Stimulated activated naive B cell treated with anti-CD40 and anti-IgM and Interleukin-4, amounts not matched to agents 10 μg/mL and 1 μg/mL and 100 μg/mL, for 72 hours (primary cell): ENCODE results near the gene RAD54L2.
A peak's percentile ranks its signal among the peaks of the same experiment; 100 is the strongest.
"Not testable (repeated sequence)": the region's sequence is repeated elsewhere in the genome, so short reads cannot be mapped to it uniquely, and the experiment has no call there.

Experiments used
- ATAC-seq, 2 donors: fragments of 150-1000 bp; cut with Tn5 transposase; replicated peaks; 2 replicates each; pipeline ENCODE4 v1.10.0; 2021; ENCODE audit warnings: moderate library complexity in 1 of 2
- DNase-seq: peaks from one replicate; pipeline ENCODE4 v3.0.0; 2021
- H3K27ac Mint-ChIP-seq: one replicate; pipeline ENCODE4 v1.8.0; 2022; ENCODE audit warnings: mild to moderate bottlenecking, mixed read lengths
- H3K27me3 Mint-ChIP-seq, 2 donors: one replicate each; pipeline ENCODE4 v1.8.0; 2022; ENCODE audit warnings: mixed read lengths in 2 of 2
- H3K36me3 Mint-ChIP-seq, 2 donors: one replicate each; pipeline ENCODE4 v1.8.0; 2022; ENCODE audit warnings: mixed read lengths in 2 of 2, mild to moderate bottlenecking in 1 of 2
- H3K4me1 Mint-ChIP-seq, 2 donors: one replicate each; pipeline ENCODE4 v1.8.0; 2022; ENCODE audit warnings: mixed read lengths in 2 of 2, mild to moderate bottlenecking in 1 of 2
- H3K4me3 Mint-ChIP-seq, 2 donors: one replicate each; pipeline ENCODE4 v1.8.0; 2022; ENCODE audit warnings: mild to moderate bottlenecking in 2 of 2, mixed read lengths in 2 of 2, moderate library complexity in 1 of 2
- H3K9me3 Mint-ChIP-seq, 2 donors: one replicate each; pipeline ENCODE4 v1.8.0; 2022; ENCODE audit warnings: mixed read lengths in 2 of 2, mild to moderate bottlenecking in 1 of 2

RAD54L2 gene

DNA sequence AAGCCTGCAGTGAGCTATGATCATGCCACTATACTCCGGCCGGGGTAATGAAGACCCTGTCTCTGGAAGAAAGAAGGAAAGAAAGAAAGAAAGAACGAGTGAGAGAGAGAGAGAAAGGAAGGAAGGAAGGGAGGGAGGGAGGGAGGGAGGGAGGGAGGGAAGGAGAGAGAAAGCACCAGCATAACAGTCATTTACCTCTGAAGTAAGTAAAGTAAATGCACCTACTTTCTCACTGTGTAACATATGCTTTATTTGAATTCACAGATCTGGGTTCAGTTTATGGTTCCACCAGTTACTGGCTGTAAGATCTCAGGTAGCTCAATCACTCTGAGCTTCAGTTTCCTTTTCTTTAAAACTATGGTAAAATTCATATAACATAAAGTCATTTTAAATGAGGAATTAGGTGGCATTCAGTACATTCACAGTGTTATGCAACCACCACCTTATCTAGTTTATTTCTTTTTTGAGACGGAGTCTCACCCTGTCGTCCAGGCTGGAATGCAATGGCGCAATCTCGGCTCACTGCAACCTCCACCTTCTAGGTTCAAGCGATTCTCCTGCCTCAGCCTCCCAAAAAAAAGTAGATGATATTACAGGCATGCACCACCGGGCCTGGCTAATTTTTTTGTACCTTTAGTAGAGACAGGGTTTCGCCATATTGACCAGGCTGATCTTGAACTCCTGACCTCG lies 16.1 kb upstream of the RAD54L2 start:
- H3K36me3 Mint-ChIP-seq = peaks cover 0 to 2% of the 10 kb centered on the region in 2 donors
- H3K27me3 Mint-ChIP-seq = peaks cover 16 to 20% of the 10 kb centered on the region in 2 donors
- peaks cover 15 to 30% of the 10 kb centered on the region in 2 donors for H3K4me1 Mint-ChIP-seq
- DNase-seq (no peak), ATAC-seq (no peak)
- H3K9me3 Mint-ChIP-seq = no peaks in the 10 kb centered on the region
- H3K4me3 Mint-ChIP-seq = no peak overlapping the region
- H3K27ac Mint-ChIP-seq = no peak overlapping the region

DNA sequence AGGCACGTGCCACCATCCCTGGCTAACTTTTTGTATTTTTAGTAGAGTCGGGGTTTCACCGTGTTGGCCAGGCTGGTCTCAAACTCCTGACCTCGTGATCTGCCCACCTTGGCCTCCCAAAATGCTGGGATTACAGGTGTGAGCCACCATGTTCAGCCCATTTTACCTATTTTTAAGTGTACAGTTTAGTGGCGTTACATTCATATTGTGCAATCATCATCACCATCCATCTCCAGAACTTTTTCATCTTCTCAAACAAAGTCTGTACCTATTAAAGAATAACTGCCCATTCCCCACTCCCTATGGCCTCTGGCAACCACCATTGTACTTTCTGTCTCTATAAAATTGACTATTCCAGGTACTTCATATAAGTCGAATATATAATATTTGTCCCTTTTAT lies 13.6 kb upstream of the RAD54L2 start:
- H3K36me3 Mint-ChIP-seq, H3K4me3 Mint-ChIP-seq, H3K27ac Mint-ChIP-seq, DNase-seq, H3K9me3 Mint-ChIP-seq, ATAC-seq: not testable (repeated sequence)
- peaks cover 13 to 16% of the 10 kb centered on the region in 2 donors for H3K27me3 Mint-ChIP-seq
- H3K4me1 Mint-ChIP-seq = peaks cover 11 to 25% of the 10 kb centered on the region in 2 donors

DNA sequence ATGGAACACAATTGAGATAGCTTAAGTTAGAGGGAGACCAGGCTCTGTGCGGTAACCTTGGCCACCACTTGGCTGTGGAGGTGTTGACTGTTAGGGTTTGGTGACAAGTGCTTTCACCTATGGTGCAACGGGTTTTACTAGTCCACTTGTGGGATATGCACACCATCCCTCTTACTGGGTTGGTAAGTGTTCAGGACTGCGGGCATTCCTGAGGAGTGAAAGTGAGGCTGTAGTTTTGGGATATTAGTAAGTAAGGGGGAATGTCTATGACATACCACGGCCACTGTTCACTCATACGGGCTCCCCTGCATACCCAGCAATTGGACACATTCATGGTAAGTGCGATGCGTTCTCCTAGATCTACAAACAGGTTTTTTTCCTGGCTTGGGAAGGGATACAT lies 8.0 kb upstream of the RAD54L2 start:
- no peaks in the 10 kb centered on the region for H3K9me3 Mint-ChIP-seq
- H3K27me3 Mint-ChIP-seq = peaks cover 29 to 33% of the 10 kb centered on the region in 2 donors
- DNase-seq (no peak), ATAC-seq (no peak)
- peaks cover 10 to 11% of the 10 kb centered on the region in 2 donors for H3K4me1 Mint-ChIP-seq
- no peaks in the 10 kb centered on the region for H3K36me3 Mint-ChIP-seq
- H3K27ac Mint-ChIP-seq = no peak overlapping the region
- no peak overlapping the region for H3K4me3 Mint-ChIP-seq

DNA sequence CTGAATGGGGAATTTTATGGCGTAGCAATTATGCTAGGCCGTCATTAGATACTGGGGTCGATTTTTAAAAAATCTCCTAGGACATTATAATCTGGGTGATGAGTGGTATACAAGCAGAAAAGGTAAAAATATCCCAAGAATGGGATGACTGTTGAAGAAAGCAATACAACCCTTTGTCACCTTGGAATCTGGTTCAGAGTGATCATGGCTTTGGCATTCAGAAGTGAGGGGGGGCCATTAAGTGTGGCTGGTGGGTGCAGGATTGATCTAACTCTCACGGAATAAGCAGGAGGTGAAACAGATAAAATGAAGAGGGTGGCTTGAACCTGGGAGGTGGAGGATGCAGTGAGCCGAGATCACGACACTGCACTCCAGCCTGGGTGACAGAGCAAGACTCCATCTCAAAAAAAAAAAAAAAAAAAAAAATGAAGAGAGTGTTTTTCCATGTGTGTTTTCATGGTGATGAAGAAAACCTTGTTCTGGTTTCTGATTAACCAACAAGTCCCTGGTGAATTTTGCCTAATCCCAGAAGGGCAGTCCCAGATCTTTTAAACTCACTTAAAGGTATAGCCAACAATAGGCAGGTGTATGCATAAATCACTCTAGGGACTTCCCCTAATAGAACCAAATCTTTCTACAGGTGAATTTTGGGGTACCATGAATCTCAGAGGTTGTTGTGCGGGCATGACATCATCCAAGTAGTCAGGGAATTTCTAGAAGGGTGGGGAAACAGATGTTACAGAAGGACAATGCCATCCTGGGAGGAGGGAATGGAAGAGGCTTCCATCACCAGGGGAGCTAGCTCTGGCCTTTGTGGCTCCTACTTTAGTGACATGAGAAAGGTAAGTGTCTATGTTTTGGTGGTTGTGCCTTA lies 3.1 kb upstream of the RAD54L2 start:
- ATAC-seq (peak; percentile 22 to 38), DNase-seq (no peak)
- Mint-ChIP-seq H3K9me3 (no peaks in the 10 kb centered on the region), H3K4me1 (peaks cover 28 to 44% of the 10 kb centered on the region in 2 donors), H3K4me3 (peak overlapping the region in 1 of 2 donors; percentile 14), H3K36me3 (no peaks in the 10 kb centered on the region), H3K27ac (no peak overlapping the region), H3K27me3 (peaks cover 18 to 21% of the 10 kb centered on the region in 2 donors)

DNA sequence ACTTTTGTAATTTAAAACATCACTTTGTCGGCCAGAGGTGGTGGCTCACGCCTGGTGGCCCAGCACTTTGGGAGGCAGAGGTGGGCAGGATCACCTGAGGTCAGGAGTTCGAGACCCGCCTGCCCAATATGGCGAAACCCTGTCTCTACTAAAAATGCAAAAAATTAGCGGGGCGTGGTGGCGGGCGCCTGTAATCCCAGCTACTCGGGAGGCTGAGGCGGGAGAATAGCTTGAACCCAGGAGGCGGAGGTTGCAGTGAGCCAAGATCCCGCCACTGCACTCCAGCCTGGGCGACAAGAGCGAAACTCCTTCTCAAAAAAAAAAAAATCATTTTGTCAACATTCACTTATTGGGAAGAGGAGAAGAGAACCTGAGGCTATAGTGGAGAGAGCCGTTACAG lies 888 bp upstream of the RAD54L2 start:
- Mint-ChIP-seq H3K27ac (peak overlapping the region; percentile 92), H3K27me3 (peaks cover 0 to 11% of the 10 kb centered on the region in 2 donors), H3K4me3 (peak overlapping the region; percentile 79 to 80), H3K4me1 (peaks cover 31 to 50% of the 10 kb centered on the region in 2 donors)
- not testable (repeated sequence) for ATAC-seq, H3K36me3 Mint-ChIP-seq, DNase-seq, H3K9me3 Mint-ChIP-seq

DNA sequence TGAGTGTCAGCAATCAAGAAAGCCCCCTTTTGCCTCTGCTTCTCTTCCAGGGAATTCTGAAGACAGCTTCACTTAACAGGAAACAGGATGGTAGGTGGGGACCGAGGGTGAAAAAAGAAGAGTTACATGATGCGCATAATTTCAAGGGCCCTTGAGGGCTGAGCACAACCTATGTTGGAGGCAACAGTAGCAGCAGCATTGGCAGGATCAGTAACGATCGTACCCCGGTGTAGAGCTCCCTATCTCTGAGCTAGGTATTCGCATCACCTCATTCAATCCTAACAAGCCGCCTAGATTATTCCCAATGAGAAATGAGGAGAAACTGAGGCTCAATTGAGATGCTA lies 432 bp upstream of the RAD54L2 start:
- DNase-seq (no peak), ATAC-seq (peak in 1 of 2 donors; percentile 22)
- Mint-ChIP-seq H3K36me3 (no peaks in the 10 kb centered on the region), H3K9me3 (no peaks in the 10 kb centered on the region), H3K4me3 (peak overlapping the region; percentile 79 to 80), H3K27me3 (peaks cover 0 to 6% of the 10 kb centered on the region in 2 donors), H3K27ac (peak overlapping the region; percentile 92), H3K4me1 (peaks cover 29 to 50% of the 10 kb centered on the region in 2 donors)

DNA sequence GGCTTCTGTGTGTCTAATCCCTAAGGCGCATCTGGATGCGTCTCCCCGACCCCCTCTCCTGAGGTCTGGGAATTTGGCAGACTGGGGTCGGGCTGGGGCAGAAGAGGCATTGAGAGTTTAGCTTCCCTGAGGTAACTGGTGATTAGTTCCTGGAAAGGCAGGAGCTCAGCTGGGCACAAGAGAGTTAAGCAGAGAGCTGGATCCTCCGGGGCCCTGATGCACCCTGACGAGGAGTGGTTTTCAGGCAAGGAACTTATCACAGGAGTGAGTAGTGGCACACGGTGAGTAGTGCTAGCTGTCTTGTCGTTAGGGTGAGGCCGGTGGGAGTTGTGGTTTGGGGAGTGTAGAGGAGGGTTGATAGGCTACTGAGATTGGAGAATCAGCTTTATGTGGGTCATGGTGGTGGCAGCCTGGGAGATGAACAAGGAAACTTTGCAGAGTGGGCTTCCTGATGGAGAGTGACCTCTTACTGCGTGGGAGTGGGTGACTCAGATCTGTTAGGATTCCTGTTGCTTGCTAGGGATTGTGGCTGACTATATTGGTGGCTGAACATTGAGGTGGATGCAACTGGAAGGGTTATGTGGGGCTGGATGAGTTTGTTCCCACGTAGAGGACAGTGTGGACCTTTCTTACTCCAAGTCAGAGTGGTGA lies 897 bp downstream of the RAD54L2 start:
- peaks cover 29 to 45% of the 10 kb centered on the region in 2 donors for H3K4me1 Mint-ChIP-seq
- H3K27ac Mint-ChIP-seq = peak overlapping the region; percentile 90
- peaks cover 1 to 5% of the 10 kb centered on the region in 2 donors for H3K36me3 Mint-ChIP-seq
- H3K9me3 Mint-ChIP-seq = no peaks in the 10 kb centered on the region
- DNase-seq (no peak), ATAC-seq (peak; percentile 39 to 51)
- no peaks in the 10 kb centered on the region for H3K27me3 Mint-ChIP-seq
- H3K4me3 Mint-ChIP-seq = peak overlapping the region; percentile 79 to 80

DNA sequence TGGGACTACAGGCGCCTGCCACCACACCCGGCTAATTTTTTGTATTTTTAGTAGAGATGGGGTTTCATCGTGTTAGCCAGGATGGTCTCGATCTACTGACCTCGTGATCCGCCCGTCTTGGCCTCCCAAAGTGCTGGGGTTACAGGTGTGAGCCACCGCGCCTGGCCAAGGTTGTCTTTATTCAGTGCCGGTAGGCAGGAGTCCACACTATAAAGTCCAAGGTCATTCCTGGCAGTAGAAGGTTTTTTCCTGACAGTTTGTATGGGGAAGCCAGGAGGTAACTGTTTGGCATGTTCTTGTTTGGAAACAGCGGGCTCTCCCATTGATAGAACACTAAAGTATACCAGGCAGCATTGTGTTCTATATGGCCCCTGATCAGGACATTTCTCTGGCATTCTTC lies 4.1 kb downstream of the RAD54L2 start:
- not testable (repeated sequence) for H3K9me3 Mint-ChIP-seq, DNase-seq, ATAC-seq, H3K36me3 Mint-ChIP-seq, H3K27ac Mint-ChIP-seq, H3K27me3 Mint-ChIP-seq, H3K4me3 Mint-ChIP-seq
- H3K4me1 Mint-ChIP-seq = peaks cover 19 to 25% of the 10 kb centered on the region in 2 donors

DNA sequence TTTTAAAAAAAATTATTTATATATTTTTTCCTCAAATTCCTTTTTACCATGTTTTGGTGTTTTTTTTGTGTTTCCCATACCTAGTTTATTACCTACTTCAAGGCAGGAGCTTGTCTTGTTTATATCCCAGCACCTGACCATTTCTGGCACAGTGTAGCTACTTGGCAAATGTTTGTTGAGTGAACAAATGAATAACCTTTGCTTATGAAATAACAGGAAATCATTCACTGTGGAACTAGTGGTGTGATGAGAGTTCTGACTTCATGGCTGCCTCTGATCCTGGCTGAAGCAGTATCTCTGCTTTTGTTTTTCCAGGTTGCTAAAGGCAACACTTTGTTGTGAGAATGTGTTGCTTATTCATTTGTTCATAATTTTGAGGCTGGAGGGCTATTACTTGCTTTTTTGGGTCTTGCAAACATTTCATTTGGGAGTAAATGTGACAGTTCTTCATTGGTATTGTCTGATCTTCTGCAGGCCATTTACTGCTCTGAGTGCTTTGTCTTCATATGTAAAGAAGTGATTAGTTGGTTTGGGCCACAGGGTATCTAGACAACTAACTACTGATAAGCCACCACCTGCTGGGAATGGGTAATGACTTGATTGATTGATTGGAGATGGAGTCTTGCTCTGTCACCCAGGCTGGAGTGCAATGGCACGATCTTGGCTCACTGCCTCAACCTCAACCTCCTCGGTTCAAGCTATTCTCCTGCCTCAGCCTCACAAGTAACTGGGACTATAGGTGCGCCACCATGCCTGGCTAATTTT lies 5.7 kb downstream of the RAD54L2 start:
- Mint-ChIP-seq H3K4me1 (peaks cover 15% of the 10 kb centered on the region in 2 donors), H3K4me3 (no peak overlapping the region), H3K9me3 (no peaks in the 10 kb centered on the region), H3K36me3 (peaks cover 6% of the 10 kb centered on the region in 2 donors), H3K27ac (no peak overlapping the region), H3K27me3 (no peaks in the 10 kb centered on the region)
- DNase-seq = no peak
- ATAC-seq = no peak

DNA sequence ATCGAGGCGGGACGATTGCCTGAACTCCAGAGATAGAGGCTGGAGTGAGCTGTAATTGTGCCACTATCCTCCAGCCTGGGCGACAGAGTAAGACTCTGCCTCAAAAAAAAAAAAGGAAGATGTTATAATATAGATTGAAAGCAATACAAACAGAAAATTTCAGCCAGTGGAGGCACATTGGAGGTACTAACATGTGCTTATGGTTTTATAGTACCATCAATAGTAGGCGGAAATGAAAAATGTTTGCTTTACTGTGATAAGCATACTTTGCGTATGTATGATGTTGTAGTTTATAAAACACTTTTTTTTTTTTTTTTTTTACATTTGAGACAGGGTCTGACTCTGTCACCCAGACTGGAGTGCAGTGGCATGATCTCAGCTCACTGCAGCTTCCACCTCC lies 8.8 kb downstream of the RAD54L2 start:
- Mint-ChIP-seq H3K27ac (no peak overlapping the region), H3K4me1 (peaks cover 4 to 5% of the 10 kb centered on the region in 2 donors), H3K27me3 (no peaks in the 10 kb centered on the region), H3K9me3 (no peaks in the 10 kb centered on the region), H3K4me3 (no peak overlapping the region), H3K36me3 (peaks cover 13 to 17% of the 10 kb centered on the region in 2 donors)
- ATAC-seq (no peak), DNase-seq (no peak)

DNA sequence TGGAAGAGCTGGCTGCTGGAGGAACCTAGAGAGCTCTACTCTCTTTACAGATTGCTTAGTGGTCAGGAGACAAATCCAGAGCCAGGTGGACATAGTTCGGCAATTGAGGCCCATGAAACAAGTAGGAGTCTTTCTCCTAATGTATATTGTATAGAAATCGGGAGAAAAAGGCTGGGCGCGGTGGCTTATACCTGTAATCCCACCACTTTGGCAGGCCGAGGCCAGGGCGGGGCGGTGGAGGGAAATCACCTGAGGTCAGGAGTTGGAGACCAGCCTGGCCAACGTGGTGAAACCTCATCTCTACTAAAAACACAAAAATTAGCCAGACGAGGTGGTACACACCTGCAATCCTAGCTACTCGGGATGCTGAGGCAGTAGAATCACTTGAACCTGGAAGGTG lies 10.8 kb downstream of the RAD54L2 start:
- Mint-ChIP-seq H3K4me3 (no peak overlapping the region), H3K4me1 (peaks cover 1 to 5% of the 10 kb centered on the region in 2 donors), H3K27me3 (no peaks in the 10 kb centered on the region), H3K9me3 (no peaks in the 10 kb centered on the region), H3K27ac (no peak overlapping the region), H3K36me3 (peaks cover 12 to 16% of the 10 kb centered on the region in 2 donors)
- ATAC-seq (no peak), DNase-seq (no peak)

DNA sequence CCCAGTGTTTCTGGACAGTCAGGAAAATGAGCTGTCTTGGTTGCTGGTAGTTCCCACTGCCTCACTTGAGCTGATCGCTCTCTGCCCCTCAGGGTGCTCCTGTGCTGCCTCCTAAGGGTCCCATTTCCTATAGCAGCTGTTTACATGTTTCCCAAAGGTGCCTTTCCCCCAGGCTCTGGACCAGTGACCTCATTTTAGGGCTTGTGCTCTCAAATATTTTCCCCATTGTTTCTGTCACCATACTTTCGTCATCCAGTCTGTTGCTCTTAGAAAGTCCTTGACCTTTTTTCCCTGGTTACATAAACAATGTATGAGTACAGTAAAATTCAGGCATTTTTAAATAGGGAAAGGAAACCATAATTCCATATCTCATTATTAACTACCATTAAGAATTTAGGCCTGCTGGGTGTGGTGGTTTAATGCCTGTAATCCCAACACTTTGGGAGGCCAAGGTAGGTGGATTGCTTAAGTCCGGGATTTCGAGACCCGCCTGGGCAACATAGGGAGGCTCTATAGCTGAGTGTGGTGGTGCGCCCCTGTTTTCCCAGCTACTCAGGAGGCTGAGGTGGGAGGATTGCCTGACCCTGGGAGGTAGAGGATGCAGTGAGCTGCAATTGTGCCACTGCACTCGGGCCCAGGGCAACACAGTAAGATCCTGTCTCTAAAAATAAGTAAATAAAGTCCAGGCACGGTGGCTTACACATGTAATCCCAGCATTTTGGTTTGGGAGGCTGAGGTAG lies 11.7 kb downstream of the RAD54L2 start:
- Mint-ChIP-seq H3K4me1 (peaks cover 0 to 5% of the 10 kb centered on the region in 2 donors), H3K27me3 (no peaks in the 10 kb centered on the region), H3K4me3 (no peak overlapping the region), H3K9me3 (no peaks in the 10 kb centered on the region), H3K36me3 (peaks cover 12 to 17% of the 10 kb centered on the region in 2 donors), H3K27ac (no peak overlapping the region)
- DNase-seq = no peak
- ATAC-seq = no peak

DNA sequence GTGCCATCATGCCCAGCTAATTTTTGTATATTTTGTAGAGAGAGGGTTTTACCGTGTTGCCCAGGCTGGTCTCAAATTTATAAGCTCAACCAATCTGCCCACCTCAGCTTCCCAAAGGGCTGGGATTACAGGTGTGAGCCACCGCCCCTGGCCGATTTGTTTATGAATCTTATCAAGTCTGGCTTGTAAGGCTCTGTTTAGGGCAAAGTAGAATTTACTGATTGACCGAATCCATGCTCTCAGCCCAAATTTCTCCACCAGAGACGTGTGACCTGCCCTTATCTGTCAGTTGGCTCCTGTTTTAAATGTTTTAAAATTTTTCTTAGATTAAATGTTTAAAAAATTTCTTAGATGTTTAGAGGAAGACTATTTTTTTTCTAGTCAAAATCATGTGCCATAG lies 19.5 kb downstream of the RAD54L2 start:
- no peak for ATAC-seq
- H3K4me3 Mint-ChIP-seq = no peak overlapping the region
- H3K27ac Mint-ChIP-seq = no peak overlapping the region
- no peaks in the 10 kb centered on the region for H3K27me3 Mint-ChIP-seq
- peaks cover 4 to 8% of the 10 kb centered on the region in 2 donors for H3K4me1 Mint-ChIP-seq
- no peaks in the 10 kb centered on the region for H3K9me3 Mint-ChIP-seq
- DNase-seq = no peak
- H3K36me3 Mint-ChIP-seq = peaks cover 16 to 39% of the 10 kb centered on the region in 2 donors
